B cell (primary cell): ENCODE results near the gene IKZF2. TPM values are rescaled to one million over a fixed set of nuclear protein-coding genes. Genes with fewer than 3 reads are reported as not detected.

Experiments
- ATAC-seq: fragments of 200-7000 bp; cut with Tn5 transposase; one replicate; pipeline ENCODE4 v1.10.0; 2021; ENCODE audit warnings: low read depth, mild to moderate bottlenecking, moderate number of reproducible peaks, moderate library complexity
- CTCF ChIA-PET: fragments of 350-600 bp; sonication (Branson Sonifier 250); formaldehyde crosslinking; loops from one replicate; lab custom pipeline; 2021; ENCODE audit warnings: antibody characterized with exemption, inconsistent platforms; lab: Charles Lee
- POLR2A ChIA-PET: fragments of 350-600 bp; sonication (Branson Sonifier 250); formaldehyde crosslinking; loops from one replicate; lab custom pipeline; 2021; ENCODE audit warnings: antibody characterized with exemption; lab: Charles Lee
- DNase-seq: peaks from one replicate; pipeline ENCODE4 v3.0.0; 2013
- H2AFZ ChIP-seq: 2 replicates; pipeline ENCODE4 v1.6.1; 2012; ENCODE audit warnings: mild to moderate bottlenecking, low read depth, low read length; ENCODE audit not compliant: insufficient read depth, poor library complexity, severe bottlenecking
- H3K27ac ChIP-seq, 2 donors: 1 replicate in 1 of 2; 2 replicates in 1 of 2; pipeline ENCODE4 v1.5.1; 2012 to 2013; ENCODE audit warnings: low read length in 2 of 2, mild to moderate bottlenecking in 2 of 2, moderate library complexity in 1 of 2
- H3K27me3 ChIP-seq, 4 experiments: fragments of 200-600 bp in 1 of 4; sonication (generic) in 1 of 4; replicated peaks in 1 of 4; 1 replicate in 2 of 4; 2 replicates in 2 of 4; pipeline versions ENCODE4 v1.6.1 to v1.7.0; 2013 to 2016; ENCODE audit warnings: low read length in 3 of 4, mild to moderate bottlenecking in 2 of 4, mixed read lengths in 1 of 4, moderate library complexity in 1 of 4; ENCODE audit not compliant: insufficient read depth in 4 of 4, control insufficient read depth in 3 of 4; ENCODE audit errors: control extremely low read depth in 1 of 4
- H3K36me3 ChIP-seq, 2 experiments: replicated peaks in 1 of 2; 1 replicate in 1 of 2; 2 replicates in 1 of 2; pipeline versions ENCODE4 v1.6.1 to v1.7.1; 2013; ENCODE audit warnings: low read length in 1 of 2; ENCODE audit not compliant: insufficient read depth in 2 of 2, control insufficient read depth in 1 of 2; ENCODE audit errors: control extremely low read depth in 1 of 2, extremely low read depth in 1 of 2
- H3K4me1 ChIP-seq, 2 donors: fragments of 200-600 bp in 1 of 2; sonication (generic) in 1 of 2; 1 replicate in 1 of 2; 2 replicates in 1 of 2; pipeline versions ENCODE4 v1.5.1 to v1.6.1; 2013 to 2017; ENCODE audit warnings: low read length in 2 of 2; ENCODE audit not compliant: control insufficient read depth in 2 of 2, insufficient read depth in 2 of 2
- H3K4me2 ChIP-seq: replicated peaks from 2 replicates; pipeline ENCODE3; 2012; ENCODE audit warnings: mild to moderate bottlenecking, low read depth, low read length; ENCODE audit not compliant: poor library complexity, severe bottlenecking
- H3K4me3 ChIP-seq, 5 experiments: fragments of 200-600 bp in 1 of 5; sonication (generic) in 1 of 5; 1 replicate in 3 of 5; 2 replicates in 2 of 5; pipeline versions ENCODE4 v1.5.1 to v1.7.0; 2011 to 2016; ENCODE audit warnings: low read length in 4 of 5, mild to moderate bottlenecking in 4 of 5, low read depth in 2 of 5, control low read depth in 1 of 5, moderate library complexity in 1 of 5; ENCODE audit not compliant: insufficient read depth in 1 of 5; ENCODE audit errors: control extremely low read depth in 1 of 5, extremely low read depth in 1 of 5
- H3K79me2 ChIP-seq: fragments of 200-600 bp; sonication (generic); one replicate; pipeline ENCODE4 v1.6.0; 2016; ENCODE audit warnings: low read length; ENCODE audit not compliant: control insufficient read depth, insufficient read depth
- H3K9ac ChIP-seq: fragments of 200-600 bp; sonication (generic); 2 replicates; pipeline ENCODE4 v1.6.1; 2017; ENCODE audit warnings: mild to moderate bottlenecking, low read length, moderate library complexity
- H3K9me3 ChIP-seq, 3 donors: one replicate each; pipeline versions ENCODE4 v1.6.1 to v1.7.1; 2013; ENCODE audit warnings: low read length in 2 of 3; ENCODE audit not compliant: control insufficient read depth in 2 of 3, insufficient read depth in 1 of 3; ENCODE audit errors: control extremely low read depth in 1 of 3
- H4K20me1 ChIP-seq: 2 replicates; pipeline ENCODE4 v1.6.0; 2012; ENCODE audit warnings: mild to moderate bottlenecking, low read length; ENCODE audit not compliant: insufficient read depth, control insufficient read depth, poor library complexity, severe bottlenecking
- H3K27ac Mint-ChIP-seq: one replicate; pipeline ENCODE4 v1.8.0; 2021; ENCODE audit warnings: mixed read lengths
- H3K27me3 Mint-ChIP-seq: one replicate; pipeline ENCODE4 v1.8.0; 2021; ENCODE audit warnings: mixed read lengths
- H3K4me1 Mint-ChIP-seq: one replicate; pipeline ENCODE4 v1.8.0; 2021; ENCODE audit warnings: mixed read lengths
- H3K4me3 Mint-ChIP-seq: one replicate; pipeline ENCODE4 v1.8.0; 2021; ENCODE audit warnings: mixed read lengths
- H3K9me3 Mint-ChIP-seq: one replicate; pipeline ENCODE4 v1.8.0; 2022; ENCODE audit warnings: mixed read lengths; ENCODE audit not compliant: insufficient read depth
- CTCF ChIP-seq: fragments of 200-600 bp; IDR thresholded peaks from one replicate; pipeline ENCODE4 v1.8.0; 2022; ENCODE audit warnings: antibody characterized with exemption, mild to moderate bottlenecking
- EZH2 ChIP-seq: IDR thresholded peaks from 2 replicates; pipeline ENCODE4 v1.6.1; 2012; ENCODE audit warnings: borderline replicate concordance, low read depth, mild to moderate bottlenecking, moderate library complexity, low read length; ENCODE audit not compliant: insufficient read depth, poor library complexity, severe bottlenecking
- WGBS: methylation state at CpG from one replicate; pipeline ENCODE4 v1.1.5; 2013; ENCODE audit warnings: missing lambda C conversion rate; ENCODE audit not compliant: insufficient coverage; 5-methylcytosine and 5-hydroxymethylcytosine counted together
- intact Hi-C: fragments of 100-400 bp; cut with micrococcal nuclease; formaldehyde crosslinking; loops from one replicate; pipeline ENCODE4 v1.10.0; 2022
- polyA plus RNA-seq: library from polyadenylated mRNA; depleted of rRNA; stranded (reverse); fragments of >200 nt; gene quantifications from 2 replicates; pipeline ENCODE4 v1.2.3, GENCODE V29; 2012
- total RNA-seq, 2 donors: library from RNA; stranded (reverse); fragments of 120-200 nt in 1 of 2; gene quantifications; 1 replicate in 1 of 2; 2 replicates in 1 of 2; pipeline versions ENCODE4 v1.2.3 to v1.2.4, GENCODE V29; 2013 to 2022

Gene IKZF2
- total and polyA plus RNA-seq, 2 donors (not counting 1 experiment from before 2014, with no cell fraction given), result 2.5 to 49.3 TPM

GRCh38 chr2:213010106-213010779, 141.2 kb downstream of the IKZF2 start:
- Mint-ChIP-seq H3K9me3 (no peaks in the 10 kb centered on the region), H3K27me3 (no peaks in the 10 kb centered on the region), H3K4me3 (no peak overlapping the region), H3K27ac (no peak overlapping the region), H3K4me1 (peaks cover 9% of the 10 kb centered on the region)
- no peak overlapping the region for H2AFZ ChIP-seq
- no peaks in the 10 kb centered on the region for H3K27me3 ChIP-seq
- H3K9ac ChIP-seq, result no peak overlapping the region
- no peaks in the 10 kb centered on the region for H3K9me3 ChIP-seq
- intact Hi-C loops, result no loop called here
- TF ChIP-seq CTCF, result no peak
- TF ChIP-seq EZH2, result no peak
- no peaks in the 10 kb centered on the region for H4K20me1 ChIP-seq
- H3K27ac ChIP-seq, result no peak overlapping the region
- DNase-seq (no peak), ATAC-seq (no peak)
- H3K4me2 ChIP-seq, result no peak overlapping the region
- ChIA-PET CTCF (no interaction called here), POLR2A (no interaction called here)
- H3K79me2 ChIP-seq, result no peaks in the 10 kb centered on the region
- no peaks in the 10 kb centered on the region for H3K36me3 ChIP-seq
- H3K4me1 ChIP-seq, result peaks cover 0 to 2% of the 10 kb centered on the region in 2 donors
- WGBS, result no CpG with 5 or more reads among the region's 1 CpG
- H3K4me3 ChIP-seq, result no peak overlapping the region

- Mint-ChIP-seq H3K27me3 (no peaks in the 10 kb centered on the region), H3K9me3 (no peaks in the 10 kb centered on the region), H3K4me3 (no peak overlapping the region), H3K27ac (no peak overlapping the region), H3K4me1 (peaks cover 9% of the 10 kb centered on the region)
- ATAC-seq (no peak), DNase-seq (no peak)
- no peak for TF ChIP-seq CTCF
- TF ChIP-seq EZH2, result no peak
- ChIA-PET CTCF (no interaction called here), POLR2A (interaction anchor here (0.7 kb wide), 1 partner anchor 133 kb away, joined by 4 read pairs; no protein-coding TSS in a partner anchor)
- no peaks in the 10 kb centered on the region for H3K36me3 ChIP-seq
- H2AFZ ChIP-seq, result no peak overlapping the region
- 100% methylated on average over 4 of the region's 5 CpGs for WGBS
- H3K9ac ChIP-seq, result no peak overlapping the region
- no peak overlapping the region for H3K27ac ChIP-seq
- peaks cover 0 to 8% of the 10 kb centered on the region in 2 donors for H3K4me1 ChIP-seq
- H4K20me1 ChIP-seq, result no peaks in the 10 kb centered on the region
- H3K9me3 ChIP-seq, result no peaks in the 10 kb centered on the region
- intact Hi-C loops, result no loop called here
- H3K79me2 ChIP-seq, result no peaks in the 10 kb centered on the region
- no peak overlapping the region for H3K4me3 ChIP-seq
- no peak overlapping the region for H3K4me2 ChIP-seq
- no peaks in the 10 kb centered on the region for H3K27me3 ChIP-seq
Measured at GRCh38 chr2:213007290-213007838, 144.0 kb downstream of the IKZF2 start.
